GM21360 (cell line): ENCODE data around the gene PMPCA.

Experiments
- ATAC-seq: cut with Tn5 transposase; IDR thresholded peaks from one replicate; pipeline ENCODE4 v1.9.1; 2021; ENCODE audit warnings: mild to moderate bottlenecking, moderate library complexity; ENCODE audit not compliant: unreplicated experiment

The PMPCA gene

GRCh38 chr9:136373300-136374182 lies 36.9 kb upstream of the PMPCA start, which contains the start of gene CARD9:
Gene CARD9 (minus strand): TSS chr9:136373669. CDS start chr9:136372078, 1,591 bp downstream.
- ATAC-seq: no peak

GRCh38 chr9:136374183-136374575 lies 36.3 kb upstream of the PMPCA start:
- no peak for ATAC-seq

DNA sequence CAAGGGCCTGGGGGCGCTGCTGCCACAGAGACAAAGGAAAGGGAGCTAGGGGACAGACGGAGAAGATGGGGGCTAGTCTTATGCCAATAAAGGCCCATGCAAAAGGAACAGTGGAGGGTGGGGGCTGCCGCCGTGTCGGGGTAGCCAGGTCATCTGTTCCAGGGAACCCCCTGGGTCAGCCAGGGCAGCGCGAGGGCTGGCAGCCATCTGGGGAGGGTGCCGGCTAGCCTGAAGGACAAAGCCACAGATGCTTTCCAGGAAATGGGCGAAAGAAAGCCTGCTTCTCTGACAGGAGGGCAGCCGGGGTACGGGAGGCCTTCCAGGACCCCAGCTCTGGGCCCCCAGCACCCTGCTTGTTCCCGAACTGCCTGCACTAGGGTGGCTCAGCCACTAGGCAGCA lies 35.4 kb upstream of the PMPCA start:
- ATAC-seq: no peak

DNA sequence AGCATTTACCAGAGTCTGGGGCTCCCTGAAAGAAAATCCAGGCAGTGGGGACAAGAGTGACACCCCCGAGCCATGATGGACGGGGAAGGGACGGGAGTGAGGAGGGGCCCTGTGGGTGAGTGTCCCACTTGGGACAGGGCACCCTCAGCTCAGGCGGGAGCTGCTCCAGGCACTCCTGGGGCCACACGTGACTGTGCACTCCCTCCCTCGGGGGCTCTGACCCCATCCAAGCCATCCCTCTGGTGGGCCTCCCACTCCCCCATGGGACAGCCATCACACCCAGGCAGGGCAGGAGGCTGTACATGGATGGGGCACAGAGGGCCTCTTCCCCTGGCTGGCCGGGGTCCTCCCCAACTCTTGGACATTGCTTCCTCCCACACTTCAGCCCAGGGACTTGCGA lies 34.0 kb upstream of the PMPCA start:
- no peak for ATAC-seq

- no peak for ATAC-seq
Observed at GRCh38 chr9:136377341-136378169, 32.9 kb upstream of the PMPCA start.

GRCh38 chr9:136378170-136379002 lies 32.1 kb upstream of the PMPCA start:
- ATAC-seq: no peak

DNA sequence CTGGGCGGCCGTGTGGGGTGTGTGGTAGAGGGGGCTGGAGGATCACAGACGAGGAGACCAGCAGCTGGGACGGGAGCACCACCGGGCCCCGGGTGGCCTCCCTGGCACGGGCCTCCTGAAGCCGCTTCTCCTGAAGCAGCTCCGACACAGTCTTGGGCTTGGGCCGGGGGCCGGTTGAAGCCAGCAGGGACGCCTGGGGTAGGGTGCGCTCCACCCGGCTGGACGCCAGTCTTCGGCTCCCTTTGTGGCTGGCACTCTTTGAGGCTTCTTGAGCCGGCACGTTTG lies 31.5 kb upstream of the PMPCA start:
- no peak for ATAC-seq

DNA sequence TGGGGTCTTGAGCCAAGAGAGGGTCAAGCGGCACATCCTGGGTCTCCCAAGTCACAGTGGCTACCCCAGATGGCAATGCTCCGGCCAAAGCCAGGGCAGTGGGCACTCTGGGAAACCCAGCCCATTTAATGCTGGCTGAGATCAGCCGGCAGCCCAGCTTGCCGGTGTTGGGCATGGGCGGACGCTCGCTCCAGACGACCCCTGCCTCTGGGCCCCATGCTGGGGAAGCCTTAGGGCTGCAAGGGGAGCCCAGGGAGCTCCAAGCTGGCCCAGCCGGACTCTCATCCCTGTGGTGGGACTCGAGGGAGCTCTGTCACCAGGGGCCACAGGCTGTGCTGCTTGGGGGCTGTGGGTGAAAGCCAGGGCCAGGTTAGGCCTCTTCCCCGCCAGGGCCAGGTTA lies 31.1 kb upstream of the PMPCA start:
- ATAC-seq: no peak

- no peak for ATAC-seq
Observed at GRCh38 chr9:136379891-136380290, 30.6 kb upstream of the PMPCA start.

- ATAC-seq: no peak
Observed at GRCh38 chr9:136380381-136380780, 30.1 kb upstream of the PMPCA start.

- ATAC-seq: no peak
Observed at GRCh38 chr9:136381311-136381710, 29.1 kb upstream of the PMPCA start.

DNA sequence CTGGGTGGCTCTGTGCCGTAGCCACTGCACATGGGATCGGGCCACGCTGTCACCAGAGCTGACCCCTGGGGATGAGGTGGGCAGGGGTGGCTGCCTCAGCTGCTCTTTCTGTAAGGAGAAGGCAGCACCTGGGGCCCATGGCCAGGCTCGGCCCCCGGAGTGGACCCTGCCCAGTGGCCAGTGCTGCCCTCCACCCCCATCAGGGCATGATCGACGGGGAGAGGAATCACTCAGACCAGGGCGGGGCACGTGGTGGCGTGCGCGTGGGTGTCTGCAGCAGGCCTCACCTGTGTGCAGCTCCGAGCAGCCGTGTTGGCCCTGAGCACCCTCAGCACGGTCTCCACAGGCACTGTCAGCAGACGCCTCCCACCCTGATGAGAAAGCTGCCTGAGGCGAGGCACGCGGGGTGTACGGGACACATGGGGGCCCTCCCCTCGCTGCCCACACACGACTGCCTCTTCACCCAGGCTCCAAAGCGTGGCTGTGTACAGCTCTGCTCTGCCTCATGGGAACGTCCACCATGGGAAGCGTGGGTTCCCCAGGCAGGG lies 28.4 kb upstream of the PMPCA start:
- no peak for ATAC-seq

GRCh38 chr9:136383436-136383835 lies 27.0 kb upstream of the PMPCA start:
- ATAC-seq: no peak

- no peak for ATAC-seq
Observed at GRCh38 chr9:136385015-136385414, 25.4 kb upstream of the PMPCA start.

DNA sequence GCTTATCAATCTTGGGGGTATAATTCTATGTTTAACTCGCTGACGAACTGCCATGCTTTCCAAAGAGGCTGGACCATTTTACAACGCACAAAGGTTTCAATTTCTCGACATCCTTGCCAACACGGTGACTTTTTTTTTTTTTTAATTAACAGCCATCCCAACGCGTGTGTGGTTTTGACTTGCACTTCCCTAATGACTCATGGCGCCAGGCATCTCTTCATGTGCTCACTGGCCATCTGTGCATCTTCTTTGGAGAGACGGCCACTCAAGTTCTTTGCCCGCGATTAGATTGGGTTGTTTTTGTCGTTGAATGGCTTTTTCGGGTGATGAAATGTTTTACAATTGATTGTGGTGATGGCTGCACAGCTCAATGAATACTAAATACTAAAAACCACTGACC lies 24.4 kb upstream of the PMPCA start:
- no peak for ATAC-seq

- ATAC-seq: no peak
Observed at GRCh38 chr9:136387217-136387616, 23.2 kb upstream of the PMPCA start.

DNA sequence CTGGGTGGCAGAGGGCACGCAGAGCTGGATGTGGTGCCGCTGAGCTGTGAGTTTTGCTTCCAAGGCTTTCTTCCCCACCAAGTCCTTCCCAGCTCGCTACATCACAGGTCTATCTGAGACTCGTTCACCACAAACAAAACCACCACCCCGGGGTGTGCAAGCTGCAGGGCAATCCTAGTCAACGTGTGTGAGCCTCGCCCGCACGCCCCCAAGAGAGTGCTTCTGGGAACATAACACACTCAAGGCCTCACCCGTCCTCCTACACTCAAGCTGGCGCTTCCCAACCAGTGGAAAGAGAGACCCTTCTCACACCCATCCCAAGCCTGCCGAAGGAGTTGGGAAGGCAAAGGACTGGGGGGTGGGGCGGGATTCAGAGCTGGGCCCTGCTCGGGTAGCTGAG lies 21.1 kb upstream of the PMPCA start:
- no peak for ATAC-seq

DNA sequence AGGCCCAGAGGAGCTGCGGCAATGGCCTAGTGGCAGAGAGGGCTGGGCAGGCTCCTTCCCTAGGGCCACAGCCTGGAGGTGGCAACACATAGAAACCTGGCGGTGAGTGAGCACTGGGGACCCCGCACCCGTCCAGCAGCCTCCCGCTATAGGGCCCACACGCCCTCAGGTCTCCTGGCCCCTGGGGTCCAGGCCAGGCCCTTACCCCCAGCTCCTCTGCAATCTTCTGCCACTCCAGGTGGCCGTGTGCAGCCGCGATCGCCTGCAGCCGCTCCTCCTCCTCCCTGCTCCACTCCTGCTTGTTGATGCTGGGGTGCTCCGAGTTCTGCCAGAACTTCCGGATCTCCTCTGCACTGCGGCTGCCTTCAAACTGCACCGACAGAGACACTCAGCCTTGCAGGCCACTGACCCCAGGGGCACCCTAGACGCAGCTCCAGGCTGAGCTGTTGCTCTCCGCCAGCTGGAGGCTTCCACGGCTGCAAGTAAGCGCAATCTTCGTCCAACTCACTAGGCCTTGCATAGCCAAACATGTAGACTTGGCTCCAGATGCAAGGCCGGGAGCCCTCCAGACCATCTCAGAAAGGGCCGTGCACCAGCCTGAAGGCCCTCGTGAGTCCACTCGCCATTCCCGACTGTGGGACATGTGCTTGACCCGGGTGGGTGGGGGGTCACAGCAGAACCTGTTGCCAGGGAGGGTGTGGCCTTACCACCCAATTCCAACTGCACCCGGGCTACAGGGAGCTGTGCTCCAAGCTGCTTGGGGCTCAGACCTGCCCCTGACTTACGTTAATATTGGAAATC lies 18.5 kb upstream of the PMPCA start:
- ATAC-seq: no peak

- ATAC-seq: no peak
Observed at GRCh38 chr9:136392538-136393449, 17.7 kb upstream of the PMPCA start.
